Measurements from ENCODE around the gene LRRC49. TPM values are rescaled to one million over a fixed set of nuclear protein-coding genes. Genes with fewer than 3 reads are reported as not detected.

LRRC49 gene
- polyA plus RNA-seq, 2 donors = 1.4 to 2.1 TPM

- Histone ChIP-seq H3K36me3 (ENCODE audit: control insufficient read depth in 2 of 2, insufficient read depth in 2 of 2, low read length in 1 of 2) (no peaks in the 10 kb centered on the region), H3K4me3 (ENCODE audit: low read depth in 1 of 2, low read length in 2 of 2) (no peak overlapping the region), H3K9me3 (ENCODE audit: control insufficient read depth in 2 of 2, insufficient read depth in 1 of 2, low read depth in 1 of 2, low read length in 1 of 2) (no peaks in the 10 kb centered on the region), H3K27ac (ENCODE audit: low read depth in 2 of 2, low read length in 1 of 2) (no peak overlapping the region), H3K4me1 (ENCODE audit: control insufficient read depth in 2 of 2, insufficient read depth in 2 of 2, low read length in 1 of 2) (no peaks in the 10 kb centered on the region), H3K27me3 (ENCODE audit: control insufficient read depth in 1 of 2, insufficient read depth in 2 of 2, low read length in 2 of 2) (no peaks in the 10 kb centered on the region)
- WGBS, 2 donors = 80 to 83% methylated on average over 2 of the region's 2 CpGs
Observed at GRCh38 chr15:70880781-70881180, 11.8 kb upstream of the LRRC49 start.

GRCh38 chr15:70882361-70882760 lies 10.3 kb upstream of the LRRC49 start:
- 80 to 83% methylated on average over 2 of the region's 2 CpGs for WGBS, 2 donors

GRCh38 chr15:70892912-70893560 lies 410 bp downstream of the LRRC49 start:
- peak overlapping the region; percentile 44 to 74 for H3K27ac ChIP-seq (ENCODE audit: low read depth in 2 of 2, low read length in 1 of 2)
- no peaks in the 10 kb centered on the region for H3K9me3 ChIP-seq (ENCODE audit: control insufficient read depth in 2 of 2, insufficient read depth in 1 of 2, low read depth in 1 of 2, low read length in 1 of 2)
- H3K4me1 ChIP-seq (ENCODE audit: control insufficient read depth in 2 of 2, insufficient read depth in 2 of 2, low read length in 1 of 2) = peaks cover 0 to 3% of the 10 kb centered on the region in 2 donors
- WGBS, 2 donors = 3 to 6% methylated on average over 10 of the region's 10 CpGs
- no peaks in the 10 kb centered on the region for H3K27me3 ChIP-seq (ENCODE audit: control insufficient read depth in 1 of 2, insufficient read depth in 2 of 2, low read length in 2 of 2)
- no peaks in the 10 kb centered on the region for H3K36me3 ChIP-seq (ENCODE audit: control insufficient read depth in 2 of 2, insufficient read depth in 2 of 2, low read length in 1 of 2)
- H3K4me3 ChIP-seq (ENCODE audit: low read depth in 1 of 2, low read length in 2 of 2) = peak overlapping the region; percentile 68 to 69

More at GRCh38 chr15:70882361-70882760, 10.3 kb upstream of the LRRC49 start:
- Histone ChIP-seq H3K9me3 (ENCODE audit: control insufficient read depth in 2 of 2, insufficient read depth in 1 of 2, low read depth in 1 of 2, low read length in 1 of 2) (no peaks in the 10 kb centered on the region), H3K4me1 (ENCODE audit: control insufficient read depth in 2 of 2, insufficient read depth in 2 of 2, low read length in 1 of 2) (no peaks in the 10 kb centered on the region), H3K4me3 (ENCODE audit: low read depth in 1 of 2, low read length in 2 of 2) (no peak overlapping the region), H3K36me3 (ENCODE audit: control insufficient read depth in 2 of 2, insufficient read depth in 2 of 2, low read length in 1 of 2) (no peaks in the 10 kb centered on the region), H3K27me3 (ENCODE audit: control insufficient read depth in 1 of 2, insufficient read depth in 2 of 2, low read length in 2 of 2) (no peaks in the 10 kb centered on the region), H3K27ac (ENCODE audit: low read depth in 2 of 2, low read length in 1 of 2) (no peak overlapping the region)

GRCh38 chr15:70902107-70902506 lies 9.5 kb downstream of the LRRC49 start:
- Histone ChIP-seq H3K4me3 (ENCODE audit: low read depth in 1 of 2, low read length in 2 of 2) (no peak overlapping the region), H3K27me3 (ENCODE audit: control insufficient read depth in 1 of 2, insufficient read depth in 2 of 2, low read length in 2 of 2) (no peaks in the 10 kb centered on the region), H3K9me3 (ENCODE audit: control insufficient read depth in 2 of 2, insufficient read depth in 1 of 2, low read depth in 1 of 2, low read length in 1 of 2) (no peaks in the 10 kb centered on the region), H3K27ac (ENCODE audit: low read depth in 2 of 2, low read length in 1 of 2) (no peak overlapping the region), H3K36me3 (ENCODE audit: control insufficient read depth in 2 of 2, insufficient read depth in 2 of 2, low read length in 1 of 2) (no peaks in the 10 kb centered on the region), H3K4me1 (ENCODE audit: control insufficient read depth in 2 of 2, insufficient read depth in 2 of 2, low read length in 1 of 2) (no peaks in the 10 kb centered on the region)
- 64 to 83% methylated on average over 1 of the region's 1 CpG for WGBS, 2 donors

- H3K27ac ChIP-seq (ENCODE audit: low read depth in 2 of 2, low read length in 1 of 2) = no peak overlapping the region
- H3K9me3 ChIP-seq (ENCODE audit: control insufficient read depth in 2 of 2, insufficient read depth in 1 of 2, low read depth in 1 of 2, low read length in 1 of 2) = peaks cover 0 to 5% of the 10 kb centered on the region in 2 donors
- no peaks in the 10 kb centered on the region for H3K4me1 ChIP-seq (ENCODE audit: control insufficient read depth in 2 of 2, insufficient read depth in 2 of 2, low read length in 1 of 2)
- H3K36me3 ChIP-seq (ENCODE audit: control insufficient read depth in 2 of 2, insufficient read depth in 2 of 2, low read length in 1 of 2) = no peaks in the 10 kb centered on the region
- H3K4me3 ChIP-seq (ENCODE audit: low read depth in 1 of 2, low read length in 2 of 2) = no peak overlapping the region
- no peaks in the 10 kb centered on the region for H3K27me3 ChIP-seq (ENCODE audit: control insufficient read depth in 1 of 2, insufficient read depth in 2 of 2, low read length in 2 of 2)
Observed at GRCh38 chr15:70906842-70907241, 14.2 kb downstream of the LRRC49 start.

GRCh38 chr15:70907784-70908471 lies 15.3 kb downstream of the LRRC49 start:
- WGBS, 2 donors = 93 to 97% methylated on average over 5 of the region's 5 CpGs
- Histone ChIP-seq H3K36me3 (ENCODE audit: control insufficient read depth in 2 of 2, insufficient read depth in 2 of 2, low read length in 1 of 2) (no peaks in the 10 kb centered on the region), H3K27ac (ENCODE audit: low read depth in 2 of 2, low read length in 1 of 2) (no peak overlapping the region), H3K9me3 (ENCODE audit: control insufficient read depth in 2 of 2, insufficient read depth in 1 of 2, low read depth in 1 of 2, low read length in 1 of 2) (peaks cover 0 to 5% of the 10 kb centered on the region in 2 donors), H3K27me3 (ENCODE audit: control insufficient read depth in 1 of 2, insufficient read depth in 2 of 2, low read length in 2 of 2) (no peaks in the 10 kb centered on the region), H3K4me1 (ENCODE audit: control insufficient read depth in 2 of 2, insufficient read depth in 2 of 2, low read length in 1 of 2) (no peaks in the 10 kb centered on the region), H3K4me3 (ENCODE audit: low read depth in 1 of 2, low read length in 2 of 2) (no peak overlapping the region)

GRCh38 chr15:70910958-70911357 lies 18.3 kb downstream of the LRRC49 start:
- Histone ChIP-seq H3K4me3 (ENCODE audit: low read depth in 1 of 2, low read length in 2 of 2) (no peak overlapping the region), H3K9me3 (ENCODE audit: control insufficient read depth in 2 of 2, insufficient read depth in 1 of 2, low read depth in 1 of 2, low read length in 1 of 2) (peaks cover 0 to 5% of the 10 kb centered on the region in 2 donors), H3K27ac (ENCODE audit: low read depth in 2 of 2, low read length in 1 of 2) (no peak overlapping the region), H3K36me3 (ENCODE audit: control insufficient read depth in 2 of 2, insufficient read depth in 2 of 2, low read length in 1 of 2) (no peaks in the 10 kb centered on the region), H3K27me3 (ENCODE audit: control insufficient read depth in 1 of 2, insufficient read depth in 2 of 2, low read length in 2 of 2) (no peaks in the 10 kb centered on the region), H3K4me1 (ENCODE audit: control insufficient read depth in 2 of 2, insufficient read depth in 2 of 2, low read length in 1 of 2) (no peaks in the 10 kb centered on the region)
- 71 to 87% methylated on average over 1 of the region's 1 CpG for WGBS, 2 donors

GRCh38 chr15:70912187-70912586 lies 19.6 kb downstream of the LRRC49 start:
- no peaks in the 10 kb centered on the region for H3K36me3 ChIP-seq (ENCODE audit: control insufficient read depth in 2 of 2, insufficient read depth in 2 of 2, low read length in 1 of 2)
- H3K27ac ChIP-seq (ENCODE audit: low read depth in 2 of 2, low read length in 1 of 2) = no peak overlapping the region
- H3K4me3 ChIP-seq (ENCODE audit: low read depth in 1 of 2, low read length in 2 of 2) = no peak overlapping the region
- H3K9me3 ChIP-seq (ENCODE audit: control insufficient read depth in 2 of 2, insufficient read depth in 1 of 2, low read depth in 1 of 2, low read length in 1 of 2) = peaks cover 0 to 8% of the 10 kb centered on the region in 2 donors
- no peaks in the 10 kb centered on the region for H3K27me3 ChIP-seq (ENCODE audit: control insufficient read depth in 1 of 2, insufficient read depth in 2 of 2, low read length in 2 of 2)
- H3K4me1 ChIP-seq (ENCODE audit: control insufficient read depth in 2 of 2, insufficient read depth in 2 of 2, low read length in 1 of 2) = no peaks in the 10 kb centered on the region
- 47 to 51% methylated on average over 1 of the region's 1 CpG for WGBS, 2 donors

GRCh38 chr15:70916531-70916930 lies 23.9 kb downstream of the LRRC49 start:
- Histone ChIP-seq H3K27me3 (ENCODE audit: control insufficient read depth in 1 of 2, insufficient read depth in 2 of 2, low read length in 2 of 2) (no peaks in the 10 kb centered on the region), H3K4me3 (ENCODE audit: low read depth in 1 of 2, low read length in 2 of 2) (no peak overlapping the region), H3K9me3 (ENCODE audit: control insufficient read depth in 2 of 2, insufficient read depth in 1 of 2, low read depth in 1 of 2, low read length in 1 of 2) (peaks cover 0 to 3% of the 10 kb centered on the region in 2 donors), H3K4me1 (ENCODE audit: control insufficient read depth in 2 of 2, insufficient read depth in 2 of 2, low read length in 1 of 2) (no peaks in the 10 kb centered on the region), H3K36me3 (ENCODE audit: control insufficient read depth in 2 of 2, insufficient read depth in 2 of 2, low read length in 1 of 2) (no peaks in the 10 kb centered on the region), H3K27ac (ENCODE audit: low read depth in 2 of 2, low read length in 1 of 2) (no peak overlapping the region)
- 96 to 97% methylated on average over 7 to 10 of the region's 10 CpGs for WGBS, 2 donors

GRCh38 chr15:70917955-70918354 lies 25.3 kb downstream of the LRRC49 start:
- H3K4me1 ChIP-seq (ENCODE audit: control insufficient read depth in 2 of 2, insufficient read depth in 2 of 2, low read length in 1 of 2) = no peaks in the 10 kb centered on the region
- H3K4me3 ChIP-seq (ENCODE audit: low read depth in 1 of 2, low read length in 2 of 2) = no peak overlapping the region
- peaks cover 0 to 3% of the 10 kb centered on the region in 2 donors for H3K9me3 ChIP-seq (ENCODE audit: control insufficient read depth in 2 of 2, insufficient read depth in 1 of 2, low read depth in 1 of 2, low read length in 1 of 2)
- no peaks in the 10 kb centered on the region for H3K36me3 ChIP-seq (ENCODE audit: control insufficient read depth in 2 of 2, insufficient read depth in 2 of 2, low read length in 1 of 2)
- no peaks in the 10 kb centered on the region for H3K27me3 ChIP-seq (ENCODE audit: control insufficient read depth in 1 of 2, insufficient read depth in 2 of 2, low read length in 2 of 2)
- 93% methylated on average over 6 of the region's 6 CpGs for WGBS, 2 donors
- H3K27ac ChIP-seq (ENCODE audit: low read depth in 2 of 2, low read length in 1 of 2) = no peak overlapping the region

All from esophagus (tissue), 2 donors.